Measurements from ENCODE around the gene ABO. TPM values are rescaled to one million over a fixed set of nuclear protein-coding genes. Genes with fewer than 3 reads are reported as not detected.
"Not testable (repeated sequence)": the region's sequence is repeated elsewhere in the genome, so short reads cannot be mapped to it uniquely, and the experiment has no call there.

The ABO gene
- total RNA-seq, 1 donor from 2014 or later, result 0.48 TPM

DNA sequence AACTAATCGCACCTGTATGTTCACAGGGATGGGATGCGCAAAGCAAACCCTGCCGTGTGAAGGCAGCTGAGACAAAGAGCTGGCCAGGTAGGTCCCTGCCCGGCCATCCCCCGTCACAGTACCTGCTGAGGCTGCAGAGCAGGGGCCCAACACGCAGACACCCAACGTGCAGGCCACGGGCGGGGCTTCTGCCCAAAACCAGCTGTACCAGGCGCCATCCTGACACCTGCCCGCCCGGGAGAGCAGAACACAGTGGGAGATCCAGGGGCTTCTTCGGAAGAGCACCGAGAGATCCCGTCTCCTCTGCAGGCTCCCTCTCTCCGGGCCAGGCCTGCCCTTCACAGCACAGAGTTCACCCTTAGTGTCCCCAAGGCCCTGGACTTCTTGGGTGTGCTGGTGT, 28.4 kb downstream of the ABO start:
- DNase-seq (ENCODE audit: low spot score), result no peak

DNA sequence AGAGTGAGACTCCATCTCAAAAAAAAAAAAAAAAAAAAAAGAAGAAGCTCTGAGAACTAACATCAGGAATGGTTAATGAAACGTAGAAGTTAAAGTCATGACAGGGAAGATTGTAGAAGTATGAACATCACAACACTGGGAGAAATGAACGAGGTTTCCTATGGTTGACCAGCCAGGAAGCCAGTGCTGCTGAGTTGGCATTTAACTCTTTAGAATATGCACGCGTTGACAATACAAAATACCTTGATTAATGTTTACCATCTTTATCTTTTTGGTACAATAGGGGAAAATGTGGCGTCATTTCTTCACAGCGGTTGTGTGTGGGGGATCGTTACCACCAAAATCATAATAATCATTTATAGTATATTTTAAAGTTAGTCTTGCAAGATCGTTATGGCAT, 32.0 kb downstream of the ABO start:
- DNase-seq (ENCODE audit: low spot score), result no peak

DNA sequence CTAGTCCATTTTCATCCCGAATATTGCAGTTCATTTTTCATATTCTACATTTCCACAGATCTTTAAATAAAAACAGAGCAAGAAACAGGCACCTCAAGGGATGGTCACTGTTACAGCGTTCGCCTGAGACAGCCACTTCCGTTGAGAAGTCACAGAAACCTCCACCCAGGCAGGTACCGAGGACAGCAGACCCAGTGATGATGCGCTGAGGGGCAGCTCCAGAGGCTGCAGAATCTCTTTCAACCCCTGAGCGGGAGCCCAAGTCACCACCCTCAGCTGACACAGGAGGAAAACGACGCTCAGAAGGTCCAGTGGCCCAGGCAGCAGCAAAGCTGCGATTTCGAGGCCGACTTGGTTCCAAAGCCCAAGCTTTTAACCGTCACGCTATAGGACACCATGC, 32.8 kb downstream of the ABO start:
- DNase-seq (ENCODE audit: low spot score), result no peak

DNA sequence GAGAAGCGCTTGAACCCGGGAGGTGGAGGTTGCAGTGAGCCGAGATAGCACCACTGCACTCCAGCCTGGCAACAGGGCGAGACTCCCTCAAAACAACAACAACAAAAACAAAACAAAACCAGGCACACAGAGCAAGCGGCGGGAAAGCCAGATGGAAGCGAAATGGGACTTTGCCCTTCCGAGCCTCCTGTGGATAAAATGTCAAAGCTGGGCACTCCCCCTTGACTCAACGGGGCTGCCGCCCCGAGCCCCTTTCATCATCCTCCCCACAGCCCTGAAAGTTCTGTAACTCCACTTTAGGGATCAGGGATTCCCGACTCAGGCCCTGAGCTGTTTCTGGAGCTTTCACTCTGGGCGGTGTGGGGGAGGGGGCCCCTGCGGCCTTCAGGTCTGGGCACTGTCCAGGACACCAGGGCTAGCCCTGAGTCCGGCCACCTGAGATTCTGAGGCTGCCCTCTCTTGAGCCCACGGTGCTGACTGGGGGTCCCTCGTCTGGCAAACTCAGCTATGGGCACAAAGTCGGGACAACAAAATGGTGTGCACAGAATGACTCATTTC, 35.4 kb downstream of the ABO start:
- no peak for DNase-seq (ENCODE audit: low spot score)

DNA sequence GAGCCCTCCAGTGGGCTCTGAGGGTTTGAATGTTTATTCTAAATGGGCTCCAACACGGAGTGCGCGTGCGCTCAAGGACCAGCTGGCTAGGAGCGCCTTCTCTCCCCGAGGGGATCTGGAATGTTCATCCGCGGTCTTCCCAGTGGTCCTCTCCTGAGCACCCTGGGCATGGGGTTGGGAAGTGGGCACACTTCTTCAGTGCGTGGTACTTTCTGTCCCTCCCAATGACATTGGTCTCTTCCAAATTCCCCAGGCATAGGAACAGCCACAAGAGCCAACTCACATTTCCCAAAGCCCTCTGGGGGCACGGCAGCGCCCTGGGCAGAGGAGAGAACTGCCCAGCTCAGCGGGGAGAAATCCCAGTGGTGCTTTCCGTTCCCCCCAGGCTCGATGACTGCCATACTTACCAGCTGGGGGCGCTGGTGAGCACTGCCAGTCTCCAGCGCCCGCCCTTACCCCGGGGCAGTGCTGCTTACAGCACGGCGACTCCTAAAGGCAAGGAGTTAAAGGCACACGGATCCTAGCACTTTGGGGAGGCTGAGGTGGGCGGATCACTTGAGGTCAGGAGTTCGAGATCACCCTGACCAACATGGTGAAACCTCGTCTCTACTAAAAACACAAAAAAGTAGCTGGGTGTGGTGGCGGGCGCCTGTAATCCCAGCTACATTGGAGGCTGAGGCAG, 36.0 kb downstream of the ABO start:
- peak; percentile 84 for DNase-seq (ENCODE audit: low spot score)

DNA sequence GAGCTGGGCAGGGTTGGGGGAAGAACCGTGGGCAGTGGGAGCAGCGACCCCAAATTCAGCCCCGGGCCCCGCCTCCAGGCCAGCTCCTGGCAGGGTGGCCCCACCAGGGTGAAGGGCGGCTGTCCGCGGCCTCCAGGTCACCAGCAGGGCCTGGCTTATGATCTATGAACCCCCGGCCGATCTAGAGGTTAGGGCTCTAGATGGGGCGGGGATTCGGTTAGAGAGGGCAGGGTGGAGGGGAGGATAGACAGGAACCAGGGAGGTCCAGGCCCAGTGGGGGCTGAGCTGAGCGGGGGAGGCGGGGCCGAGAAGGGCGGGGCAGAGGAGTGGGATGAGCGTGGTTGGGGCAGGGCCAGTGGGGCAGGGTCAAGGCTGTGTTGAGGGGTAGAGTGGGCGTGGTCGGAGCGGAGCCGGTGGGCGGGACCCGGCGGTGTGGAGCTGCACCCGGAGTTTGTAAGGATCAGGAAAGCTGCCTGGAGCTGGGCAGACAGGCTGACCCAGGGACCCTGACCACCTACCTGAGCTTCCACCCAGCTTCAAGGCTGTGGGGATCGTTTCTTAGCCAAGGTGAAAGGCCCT, 36.6 kb downstream of the ABO start:
- peak; percentile 96 for DNase-seq (ENCODE audit: low spot score)

DNA sequence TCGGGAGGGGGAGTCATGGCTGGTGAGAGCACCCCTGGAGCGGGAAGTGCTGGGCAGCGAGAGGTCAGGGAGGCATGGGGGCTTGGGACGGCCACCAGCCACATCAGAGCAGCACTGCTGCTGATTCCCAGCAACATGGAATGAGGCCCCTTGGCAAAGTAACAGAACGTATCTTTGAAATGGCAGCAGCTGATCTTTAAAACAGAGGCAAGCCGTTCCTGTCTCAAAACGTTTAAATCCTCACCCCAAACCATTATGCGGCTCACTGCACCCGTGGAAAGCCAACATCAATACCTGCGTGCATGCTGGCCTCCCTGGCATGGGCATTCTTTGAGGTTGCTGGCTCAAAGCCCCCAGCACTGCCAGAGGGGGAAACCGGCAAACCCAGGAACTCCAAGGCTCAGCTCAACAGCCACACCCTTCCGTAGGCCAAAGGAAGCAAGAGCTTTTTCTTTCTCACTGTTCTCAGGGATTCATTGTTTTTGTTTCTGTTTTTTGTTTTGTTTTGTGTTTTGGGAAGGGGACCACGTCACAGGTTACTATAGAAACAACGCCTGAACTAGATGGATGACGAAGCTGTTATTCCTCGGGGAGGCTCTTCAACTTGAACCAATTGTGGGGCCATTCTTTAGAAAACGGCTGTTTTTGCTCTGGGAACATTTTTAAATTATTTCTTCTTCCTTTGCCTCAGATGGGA, 37.8 kb downstream of the ABO start:
- DNase-seq (ENCODE audit: low spot score), result peak; percentile 51

DNA sequence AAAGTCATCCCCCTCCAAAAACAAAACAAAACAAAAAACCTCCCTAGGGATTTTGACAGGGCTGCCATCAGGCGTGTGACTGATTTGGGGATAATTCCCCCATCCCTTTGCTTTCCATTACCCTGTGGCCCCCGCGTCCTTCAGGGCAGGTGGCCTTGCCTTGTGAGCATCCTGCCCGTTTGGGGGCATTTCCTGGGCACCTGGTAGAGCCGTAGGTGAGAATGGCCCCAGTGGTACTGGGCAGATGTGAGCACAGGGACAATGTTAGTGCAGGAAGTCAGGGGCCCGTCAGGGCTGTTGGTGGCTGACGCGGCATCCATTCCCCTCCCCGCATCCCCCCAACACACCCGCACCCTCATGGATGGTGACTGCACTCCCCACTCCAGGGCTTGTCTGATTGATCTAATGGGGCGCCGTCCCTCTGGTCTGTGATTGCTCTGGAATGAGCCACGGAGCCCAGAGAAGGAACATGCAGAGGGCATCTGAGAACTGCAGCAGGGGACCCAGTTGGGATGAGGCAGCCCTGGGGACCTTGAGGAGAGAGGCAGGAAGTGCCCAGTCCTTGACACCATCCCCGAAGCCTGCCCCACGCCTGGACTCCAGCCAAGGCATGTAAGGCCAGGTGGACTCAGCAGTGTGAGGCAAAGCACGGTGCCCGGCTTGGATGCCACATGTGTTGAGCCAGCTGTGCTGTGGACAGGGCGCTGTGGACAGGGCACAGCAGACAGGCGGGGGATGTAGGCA, 38.5 kb downstream of the ABO start:
- DNase-seq (ENCODE audit: low spot score), result not testable (repeated sequence)

DNA sequence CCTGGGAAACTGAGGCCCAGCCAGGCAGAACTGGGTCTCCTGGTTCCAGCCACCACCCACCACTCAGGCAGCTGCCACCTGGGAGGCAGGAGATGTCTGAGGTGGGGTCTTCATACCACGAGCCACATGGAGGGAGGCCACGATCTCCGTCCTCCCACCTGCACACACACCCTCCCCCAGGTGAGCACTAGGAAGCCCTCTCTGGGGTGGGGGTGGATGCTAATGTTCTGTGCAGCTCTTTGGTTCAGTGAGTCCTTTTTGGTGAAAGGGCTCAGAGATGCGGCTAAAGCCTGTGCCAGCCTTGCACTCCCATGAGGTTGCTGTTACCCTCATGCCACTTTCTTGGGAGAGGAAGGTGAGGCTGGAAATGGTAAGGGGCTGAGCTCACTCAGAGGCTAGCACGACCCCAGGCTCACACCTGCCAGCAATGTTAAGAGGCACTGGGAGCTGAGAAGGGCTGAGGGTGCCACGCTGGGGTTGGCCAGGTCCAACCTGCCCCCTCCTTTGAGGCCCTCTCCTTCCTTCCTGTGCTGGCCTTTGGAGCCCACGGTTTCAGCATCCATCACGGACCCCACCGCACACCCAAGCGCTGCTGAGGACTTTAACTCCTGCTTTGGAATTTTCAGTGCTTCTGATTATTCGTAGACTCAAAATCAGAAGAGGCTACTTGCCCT, 39.3 kb downstream of the ABO start:
- DNase-seq (ENCODE audit: low spot score), result no peak

DNA sequence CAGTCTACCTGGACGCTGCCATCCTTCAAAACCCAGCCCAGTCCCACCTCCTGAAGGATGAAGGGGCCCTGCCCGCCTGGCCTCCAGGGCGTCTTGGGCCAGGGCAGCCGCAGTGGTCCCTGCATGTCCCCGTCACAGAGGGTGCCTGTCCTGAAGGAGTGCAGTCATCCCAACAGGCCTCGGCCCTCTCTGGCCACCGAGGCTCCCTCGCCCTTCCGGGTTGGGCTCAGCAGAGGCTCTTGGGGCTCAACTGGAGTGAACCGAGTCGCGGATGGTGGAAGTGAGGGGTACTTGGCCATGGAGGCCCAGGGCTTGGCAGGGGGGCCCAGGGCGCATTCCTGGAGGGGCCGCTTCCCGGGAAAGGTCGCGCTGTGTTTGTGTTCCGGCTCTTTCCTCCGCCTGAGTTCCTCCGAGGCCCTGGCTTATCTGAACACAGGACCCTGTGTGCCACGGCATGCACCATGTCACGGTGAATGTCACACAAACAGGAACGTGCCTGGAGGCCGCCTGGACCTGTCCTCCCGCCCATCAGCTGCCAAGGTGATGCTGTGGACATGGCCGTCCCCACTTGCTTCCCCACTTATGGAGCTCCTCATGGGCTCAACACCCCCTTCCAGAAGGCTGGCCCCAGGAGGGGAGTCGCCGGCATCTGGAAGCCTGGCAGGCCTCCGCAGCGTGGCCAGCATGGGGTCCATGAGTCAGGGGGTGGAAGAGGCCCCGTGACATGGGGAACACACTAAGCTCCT, 40.3 kb downstream of the ABO start:
- no peak for DNase-seq (ENCODE audit: low spot score)

DNA sequence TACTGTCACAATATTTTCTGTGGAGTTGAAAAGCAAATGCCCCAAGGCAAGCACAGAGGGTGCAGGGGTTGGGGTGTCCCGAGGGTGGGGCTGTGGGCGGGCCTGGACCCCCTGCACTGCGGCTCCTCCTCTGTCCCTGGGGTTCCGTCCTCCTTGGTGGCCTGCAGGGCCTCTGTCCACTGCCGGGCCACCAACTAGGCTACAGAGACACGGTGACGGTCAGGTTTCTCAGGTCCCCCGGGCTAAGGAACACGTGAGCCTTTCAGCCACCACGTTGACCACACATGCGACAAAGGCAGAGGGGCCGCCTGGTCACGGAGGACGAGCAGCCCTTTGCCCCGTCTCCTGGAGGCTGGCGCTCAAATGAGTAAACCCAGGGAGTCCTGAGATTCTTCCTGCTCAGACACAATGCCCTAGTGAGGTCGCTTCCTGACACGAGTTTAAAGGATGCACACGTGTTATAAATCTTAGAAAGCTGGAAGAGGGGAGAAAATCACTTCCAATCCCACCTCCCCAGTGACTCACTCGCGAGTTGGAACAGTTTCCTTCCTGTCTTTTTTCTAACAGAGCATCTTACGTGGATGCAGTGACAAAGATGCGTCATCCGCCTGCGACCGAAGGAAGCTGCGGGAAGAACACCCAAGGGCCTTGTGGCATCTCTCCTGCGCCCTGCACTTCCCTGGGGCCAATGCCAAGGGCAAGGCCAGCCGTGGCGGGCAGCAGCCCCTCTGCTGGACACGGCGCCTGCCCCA, 41.1 kb downstream of the ABO start:
- DNase-seq (ENCODE audit: low spot score), result no peak

DNA sequence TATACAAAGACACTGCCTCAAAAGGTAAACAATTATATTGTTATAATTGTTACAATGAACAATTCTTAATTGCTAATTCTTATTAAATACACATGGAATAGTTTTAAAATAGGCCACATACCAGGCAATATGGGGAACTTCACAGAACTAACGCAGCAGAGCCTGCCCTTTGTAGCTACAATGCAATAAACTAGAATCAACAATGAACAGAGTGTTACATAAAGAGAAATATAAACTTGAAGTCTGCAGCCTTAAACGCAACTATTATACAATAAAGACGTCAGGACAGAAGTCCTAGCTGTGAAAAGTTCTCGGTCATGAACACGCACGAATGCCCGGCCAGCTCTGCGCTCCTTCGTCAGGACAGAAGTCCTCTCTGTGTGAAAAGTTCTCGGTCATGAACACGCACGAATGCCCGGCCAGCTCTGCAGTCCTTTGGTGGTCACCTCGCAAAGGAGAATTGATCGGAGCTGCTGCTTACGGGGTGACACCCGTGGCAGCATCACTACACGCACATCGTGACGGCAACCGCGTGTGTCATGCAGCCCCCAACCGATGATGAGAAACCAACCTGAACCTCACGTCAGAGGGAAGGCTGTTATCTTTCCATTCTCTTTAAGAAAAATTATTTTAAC, 43.0 kb downstream of the ABO start:
- not testable (repeated sequence) for DNase-seq (ENCODE audit: low spot score)

DNA sequence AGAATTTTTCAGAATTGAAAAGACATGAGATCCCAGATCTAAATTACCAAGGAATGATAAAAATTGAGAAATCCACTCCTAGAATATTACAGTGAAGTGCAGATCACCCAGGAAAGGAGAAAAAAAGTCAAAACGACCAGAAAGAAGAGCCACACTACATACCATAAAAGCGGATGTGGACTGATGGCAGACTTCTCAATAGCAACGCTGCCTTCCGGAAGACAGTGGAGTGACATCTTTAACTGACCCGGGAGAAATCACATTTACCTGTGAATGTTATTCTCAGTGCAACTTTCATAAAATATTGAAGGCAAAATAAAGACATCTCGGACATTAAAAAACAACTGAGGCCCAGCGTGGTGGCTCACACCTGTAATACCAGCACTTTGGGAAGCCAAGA, 44.5 kb downstream of the ABO start:
- not testable (repeated sequence) for DNase-seq (ENCODE audit: low spot score)

DNA sequence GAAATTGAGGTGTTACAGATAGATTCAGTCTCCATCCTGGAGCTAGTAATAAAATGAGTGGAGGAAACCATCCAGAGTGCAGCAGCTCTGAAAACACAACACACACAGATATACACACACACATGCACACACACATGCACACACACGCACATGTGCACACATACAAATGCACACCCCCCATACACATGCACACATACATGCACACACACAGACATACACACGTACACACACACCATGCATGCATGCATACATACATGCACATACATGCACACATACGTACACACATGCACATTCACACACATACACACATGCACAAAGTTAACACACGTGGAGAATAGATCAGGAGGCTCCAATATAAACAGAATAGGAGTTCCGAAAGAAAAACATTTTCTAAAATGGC, 44.9 kb downstream of the ABO start:
- DNase-seq (ENCODE audit: low spot score), result no peak

DNA sequence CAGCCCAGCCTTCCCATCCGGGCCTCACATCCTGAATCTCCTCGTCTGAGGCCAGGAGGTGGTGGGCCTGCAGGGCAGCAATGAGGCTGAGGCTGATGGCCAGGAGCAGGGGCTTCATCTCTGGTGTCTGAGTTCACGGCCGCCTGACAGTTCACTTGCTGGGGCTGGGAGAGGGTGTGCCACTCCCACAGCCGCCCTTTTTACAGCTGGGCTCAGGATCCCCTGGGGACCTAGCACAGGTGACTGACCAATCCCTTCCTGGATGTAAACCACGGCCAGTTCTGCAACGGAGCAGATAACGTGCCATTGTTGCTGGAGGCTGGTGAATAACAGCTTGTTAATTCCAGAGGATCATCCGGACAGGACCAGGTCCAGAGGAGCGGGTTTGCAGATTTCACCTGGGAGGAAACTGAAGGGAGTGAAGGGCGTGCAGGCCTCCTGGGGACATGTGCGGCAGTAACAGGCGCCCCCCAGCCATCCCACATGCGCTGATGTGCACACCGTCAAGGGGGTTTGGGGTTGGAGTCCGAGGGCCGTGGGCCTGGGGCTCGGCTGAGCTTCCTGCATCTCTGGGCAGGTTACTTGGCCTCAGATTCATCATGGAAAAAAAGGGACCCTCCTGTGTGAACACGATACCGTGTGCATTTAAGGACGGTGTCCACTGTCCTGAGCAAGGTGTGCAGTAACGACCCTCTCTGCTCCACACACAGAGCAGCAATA, 46.4 kb downstream of the ABO start:
- not testable (repeated sequence) for DNase-seq (ENCODE audit: low spot score)

DNA sequence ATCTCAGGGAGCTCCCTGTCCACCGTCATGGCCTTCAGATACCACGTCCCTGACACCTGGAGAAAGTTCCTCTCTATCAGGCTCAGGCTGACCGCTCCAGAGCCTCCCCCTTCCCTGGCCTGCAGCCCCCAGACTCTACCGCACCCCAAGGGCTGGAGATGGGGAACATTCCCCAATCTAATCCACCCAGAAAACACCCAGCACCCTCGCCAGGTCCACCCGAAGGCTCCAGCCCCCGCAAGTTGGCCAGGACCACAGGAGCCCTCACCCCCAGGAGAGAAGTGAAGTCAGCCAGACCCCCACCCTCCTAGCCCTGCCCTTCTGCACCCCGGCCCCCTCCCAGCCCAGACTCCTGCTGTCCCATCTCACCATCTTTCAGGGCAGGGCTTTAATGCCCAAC, 47.0 kb downstream of the ABO start:
- DNase-seq (ENCODE audit: low spot score), result not testable (repeated sequence)

DNA sequence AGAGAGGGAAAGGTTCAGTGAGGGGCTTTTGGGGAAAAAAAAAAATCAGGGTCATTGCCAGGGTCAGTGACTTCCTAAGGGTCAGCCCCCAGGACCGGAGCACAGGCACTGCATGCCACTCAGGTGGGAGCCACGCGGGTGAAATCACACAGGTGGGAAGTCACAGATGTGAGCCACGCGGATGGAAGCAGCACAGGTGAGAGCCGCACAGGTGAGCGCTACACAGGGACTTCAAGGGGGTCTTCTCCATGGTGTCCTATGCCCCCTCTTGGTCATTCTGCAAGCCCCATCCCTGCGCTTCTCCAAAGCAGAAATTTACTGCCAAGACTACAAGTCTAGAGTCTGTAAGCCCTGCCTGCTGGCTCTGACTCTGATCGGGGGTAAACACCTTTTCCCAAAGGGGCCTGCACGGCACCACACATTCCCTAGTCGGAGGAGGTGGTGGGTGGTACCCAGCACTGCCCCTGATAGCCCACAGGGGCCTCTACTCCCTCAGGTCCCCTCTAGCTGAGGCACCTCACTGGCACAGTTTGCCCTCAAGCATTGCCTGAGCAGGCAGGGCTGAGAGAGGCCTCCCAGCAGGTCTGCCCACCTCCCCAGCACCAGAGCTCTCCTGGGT, 47.6 kb downstream of the ABO start:
- no peak for DNase-seq (ENCODE audit: low spot score)

All from umbilical cord (tissue), 2 donors.